ENCODE results near the gene SLC10A3.
"Not testable (repeated sequence)": the region's sequence is repeated elsewhere in the genome, so short reads cannot be mapped to it uniquely, and the experiment has no call there.

Gene SLC10A3

DNA sequence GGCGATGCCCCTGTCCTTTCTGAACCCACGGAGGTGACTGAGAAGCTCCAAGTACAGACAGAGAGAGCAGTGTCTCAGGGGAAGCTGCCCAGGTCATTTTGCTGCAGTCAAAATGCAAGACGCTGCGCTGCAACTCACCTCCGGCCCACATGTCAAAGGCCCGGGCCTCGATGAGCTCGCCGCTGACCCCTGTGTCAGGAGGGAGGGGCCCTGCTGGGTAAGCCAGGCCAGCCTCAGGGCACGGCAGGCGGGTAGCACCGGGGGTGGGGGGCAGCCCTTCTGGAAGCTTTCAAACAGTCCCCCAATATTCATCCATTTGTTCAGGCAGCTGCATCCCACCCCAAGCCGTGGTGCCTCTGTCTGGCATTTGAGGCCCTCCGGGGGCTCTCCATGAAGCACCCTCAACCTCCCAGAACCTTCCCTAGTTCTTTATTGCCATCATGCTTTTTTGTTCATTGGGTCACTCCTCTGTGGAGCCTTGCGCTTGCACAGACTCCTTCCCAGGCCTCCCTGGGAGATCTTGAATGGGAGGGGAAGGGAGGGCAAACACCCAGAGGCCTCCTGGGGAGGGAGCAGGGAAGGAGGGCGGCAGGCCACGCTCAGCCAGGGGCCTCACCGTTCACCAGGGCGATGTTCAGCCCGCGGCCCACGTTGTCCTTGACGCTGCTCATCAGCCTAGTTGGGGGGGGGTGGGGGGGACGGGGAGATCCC lies 17.4 kb upstream of the SLC10A3 start:
- no peak for DNase-seq

DNA sequence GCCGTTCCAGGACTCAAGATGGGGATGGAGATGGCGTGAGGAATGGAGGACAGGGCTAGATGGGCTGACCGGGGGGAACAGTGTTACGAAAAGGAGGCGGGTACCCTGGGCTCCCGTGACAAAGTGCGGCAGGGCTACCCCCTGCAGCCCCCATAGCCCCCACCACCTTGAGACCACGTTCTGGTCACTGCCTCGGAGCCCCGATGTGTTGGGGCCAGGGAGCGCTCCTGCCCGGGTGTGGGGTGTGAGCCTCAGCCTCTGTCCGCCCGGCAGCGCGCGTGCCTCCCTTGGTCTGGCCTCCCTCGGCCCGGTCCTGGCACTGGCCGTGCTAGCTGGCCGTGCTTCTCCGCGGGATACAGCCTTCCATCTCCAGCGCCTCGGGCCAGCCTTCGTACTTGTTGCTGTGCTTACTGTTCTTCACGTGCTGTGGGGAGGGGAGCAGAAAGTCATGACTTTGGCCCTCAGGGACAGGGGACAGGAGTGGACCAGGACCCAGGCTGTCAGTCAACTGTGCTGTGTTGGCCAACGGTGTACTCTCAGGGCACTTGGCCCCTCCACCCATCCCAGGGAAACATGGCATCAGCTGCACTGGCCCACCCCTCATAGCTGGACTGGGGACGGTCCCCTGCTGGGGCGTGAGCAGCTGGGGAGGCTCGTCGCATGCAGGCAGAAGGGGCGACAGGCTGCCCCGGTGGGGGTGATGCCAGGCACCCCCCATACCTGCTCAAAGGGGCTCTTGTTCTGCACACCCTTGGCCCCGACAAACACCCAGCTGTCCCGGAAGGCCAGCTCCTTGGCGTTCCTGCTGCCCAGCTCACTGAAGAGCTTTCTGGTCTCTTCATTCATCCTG lies 16.3 kb upstream of the SLC10A3 start:
- no peak for DNase-seq

DNA sequence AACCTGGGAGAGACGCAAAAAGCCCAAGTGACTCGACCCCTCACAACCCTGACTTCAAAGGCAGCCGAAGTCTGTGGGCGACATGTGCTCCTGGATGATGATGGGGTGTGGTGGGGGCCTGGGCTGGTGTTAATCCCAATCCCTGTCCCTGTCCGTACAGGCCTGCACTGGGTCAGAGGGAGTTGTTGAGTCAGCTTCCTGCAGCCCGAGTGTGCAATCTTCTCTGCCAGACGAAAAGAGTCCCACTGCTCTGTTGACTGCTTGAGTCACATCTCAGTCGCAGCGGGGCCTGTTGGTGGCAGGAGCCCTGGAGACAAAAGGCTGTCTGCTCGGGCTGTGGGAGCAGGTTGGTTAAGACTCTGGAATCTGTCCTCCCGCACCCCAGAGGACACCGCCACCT lies 15.3 kb upstream of the SLC10A3 start:
- DNase-seq, result no peak

DNA sequence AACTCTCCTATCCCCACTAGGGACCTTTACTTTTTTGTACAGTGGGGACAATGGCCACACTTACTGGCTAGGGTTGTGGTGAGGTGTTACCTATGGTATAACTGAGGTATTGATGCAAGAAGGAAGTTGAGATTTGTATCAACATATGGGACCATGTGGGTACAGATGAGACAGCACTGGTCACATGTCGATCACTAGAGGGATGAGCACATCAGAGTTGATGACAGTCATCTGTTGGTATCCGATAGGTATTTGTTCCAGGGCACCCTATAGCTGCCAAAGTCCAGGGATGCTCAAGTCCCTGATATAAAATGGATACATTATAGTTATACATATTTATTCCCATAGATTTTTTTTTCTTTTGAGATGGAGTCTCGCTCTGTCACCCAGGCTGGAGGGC lies 12.6 kb upstream of the SLC10A3 start:
- no peak for DNase-seq

DNA sequence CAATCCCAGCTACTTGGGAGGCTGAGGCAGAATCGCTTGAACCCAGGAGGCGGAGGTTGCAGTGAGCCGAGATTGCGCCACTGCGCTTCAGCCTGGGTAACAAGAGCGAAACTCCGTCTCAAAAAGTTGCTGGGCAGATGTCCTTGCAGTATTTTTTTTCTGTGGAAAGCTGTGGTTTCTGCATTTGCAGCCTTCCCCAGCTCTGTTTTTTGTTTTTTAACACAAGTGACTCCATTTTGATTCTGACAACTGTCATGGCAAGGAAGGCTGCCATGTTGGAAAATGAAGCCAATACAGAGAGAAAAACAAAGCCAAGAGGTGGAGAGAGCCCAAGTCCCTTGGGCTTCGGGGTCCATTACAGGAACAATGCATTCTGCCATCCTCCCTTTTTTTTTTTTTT lies 11.7 kb upstream of the SLC10A3 start:
- DNase-seq, result no peak

DNA sequence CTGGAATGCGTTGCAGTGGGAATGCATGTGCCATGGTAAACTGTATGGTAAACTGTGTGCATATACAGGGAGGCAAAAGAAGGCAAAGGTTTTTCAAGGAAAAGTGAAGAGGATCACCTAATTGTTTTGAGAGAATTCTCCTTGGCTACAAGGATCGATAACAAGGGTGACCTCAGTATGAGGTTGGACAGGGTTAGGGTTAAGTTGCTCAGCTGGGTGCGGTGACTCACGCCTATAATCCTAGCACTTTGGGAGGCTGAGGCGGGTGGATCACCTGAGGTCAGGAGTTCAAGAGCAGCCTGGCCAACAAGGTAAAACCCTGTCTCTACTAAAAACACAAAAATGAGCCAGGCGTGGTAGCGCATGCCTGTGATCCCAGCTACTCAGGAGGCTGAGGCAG lies 11.0 kb upstream of the SLC10A3 start:
- DNase-seq, result not testable (repeated sequence)

DNA sequence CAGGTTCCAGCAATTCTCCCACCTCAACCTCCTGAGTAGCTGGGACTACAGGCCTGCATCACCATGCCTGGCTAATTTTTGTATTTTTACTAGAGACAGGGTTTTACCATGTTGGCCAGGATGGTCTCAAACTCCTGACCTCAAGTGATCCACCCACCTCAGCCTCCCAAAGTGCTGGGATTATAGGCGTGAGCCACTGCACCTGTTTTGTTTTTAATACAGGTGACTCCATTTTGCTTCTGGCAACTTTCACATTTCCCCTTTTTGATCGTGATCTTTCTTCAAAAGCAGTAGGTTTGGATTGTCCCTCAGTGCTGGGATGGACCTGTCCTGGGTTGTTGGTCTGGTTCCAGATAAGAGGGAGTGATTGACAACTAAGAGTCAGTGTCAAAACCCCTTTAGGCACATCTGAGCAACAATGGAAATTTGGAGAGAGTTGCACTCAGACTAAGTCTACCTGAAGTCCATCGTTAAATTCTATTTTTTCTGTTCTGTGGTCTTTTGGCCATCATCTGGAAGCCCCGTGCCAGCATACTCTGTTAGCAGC lies 6.2 kb upstream of the SLC10A3 start:
- not testable (repeated sequence) for DNase-seq

DNA sequence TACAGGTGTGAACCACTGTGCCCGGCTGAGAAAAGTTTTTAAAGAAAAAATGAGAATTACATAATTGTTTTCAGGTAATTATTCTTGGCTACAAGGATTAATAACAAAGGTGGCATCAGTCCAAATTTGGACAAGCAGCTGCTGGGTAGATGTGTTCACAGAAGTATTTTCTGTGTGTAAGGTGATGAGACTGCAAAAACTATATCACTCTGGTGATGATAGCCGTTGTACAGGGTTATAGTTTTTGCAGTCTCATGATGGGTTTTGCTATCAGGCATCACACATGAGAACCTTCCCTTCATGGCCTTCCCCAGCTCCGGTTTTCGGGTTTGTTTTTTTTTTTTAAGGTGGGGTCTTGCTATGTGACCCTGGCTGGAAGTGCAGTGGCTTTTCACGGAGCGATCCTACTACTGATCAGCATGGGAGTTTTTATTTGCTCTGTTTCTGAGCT lies 5.1 kb upstream of the SLC10A3 start:
- DNase-seq, result peak; percentile 85

DNA sequence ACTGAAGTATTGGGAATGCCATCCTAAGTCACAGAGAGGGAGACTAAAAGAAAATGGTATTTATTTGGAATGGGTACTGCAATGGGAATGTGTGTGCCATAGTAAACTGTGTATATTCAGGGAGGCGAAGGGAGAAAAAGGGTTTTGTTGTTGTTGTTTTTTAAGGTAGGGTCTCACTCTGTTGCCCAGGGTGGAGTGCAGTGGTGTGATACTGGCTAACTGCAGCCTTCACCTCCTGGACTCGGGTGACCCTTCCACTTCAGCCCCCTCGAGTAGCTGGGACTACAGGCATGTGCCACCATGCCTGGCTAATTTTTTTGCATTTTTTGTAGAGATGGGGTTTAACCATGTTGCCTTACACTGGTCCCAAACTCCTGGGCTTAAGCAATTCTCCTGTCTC lies 4.3 kb upstream of the SLC10A3 start:
- DNase-seq, result no peak

DNA sequence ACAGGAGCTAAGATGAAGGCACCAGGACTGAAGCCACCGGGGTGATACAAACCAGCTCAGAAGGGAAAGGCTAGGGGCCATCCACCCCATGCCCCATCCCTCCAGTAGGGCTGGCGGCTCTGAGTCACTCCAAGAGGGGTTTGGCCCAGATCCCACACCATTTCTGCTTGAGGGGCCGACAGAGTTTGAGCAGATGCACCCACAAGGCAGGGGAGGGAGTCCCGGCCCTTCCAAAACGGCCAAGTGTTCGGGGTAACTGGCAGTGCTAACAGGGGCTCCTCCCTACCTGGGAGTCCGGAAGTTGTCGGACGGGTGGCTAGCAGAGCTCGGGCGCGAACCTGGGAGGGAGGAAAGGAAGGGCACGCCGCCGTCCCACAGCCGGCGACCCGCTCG lies 412 bp downstream of the SLC10A3 start:
- peak; percentile 41 for DNase-seq

DNA sequence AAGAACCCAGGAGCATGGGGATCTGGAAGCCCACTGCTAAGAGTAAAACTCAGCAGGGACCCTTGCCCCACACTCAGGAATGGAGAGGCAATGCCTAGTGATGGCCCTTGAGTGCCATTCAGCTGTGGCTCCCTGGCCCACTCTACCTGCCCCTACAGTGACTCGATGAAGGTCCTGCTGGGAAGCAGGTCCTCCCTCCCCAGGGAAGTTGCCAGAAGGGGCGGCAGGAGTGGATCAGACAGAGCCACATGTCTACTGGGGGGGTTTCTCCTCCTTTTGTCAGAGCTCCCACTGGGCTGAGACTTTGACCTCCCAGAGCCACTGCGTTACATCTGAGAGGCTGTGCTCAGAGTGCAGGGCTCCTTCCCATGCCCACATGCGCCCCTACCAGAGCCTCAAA lies 1.2 kb downstream of the SLC10A3 start:
- no peak for DNase-seq

DNA sequence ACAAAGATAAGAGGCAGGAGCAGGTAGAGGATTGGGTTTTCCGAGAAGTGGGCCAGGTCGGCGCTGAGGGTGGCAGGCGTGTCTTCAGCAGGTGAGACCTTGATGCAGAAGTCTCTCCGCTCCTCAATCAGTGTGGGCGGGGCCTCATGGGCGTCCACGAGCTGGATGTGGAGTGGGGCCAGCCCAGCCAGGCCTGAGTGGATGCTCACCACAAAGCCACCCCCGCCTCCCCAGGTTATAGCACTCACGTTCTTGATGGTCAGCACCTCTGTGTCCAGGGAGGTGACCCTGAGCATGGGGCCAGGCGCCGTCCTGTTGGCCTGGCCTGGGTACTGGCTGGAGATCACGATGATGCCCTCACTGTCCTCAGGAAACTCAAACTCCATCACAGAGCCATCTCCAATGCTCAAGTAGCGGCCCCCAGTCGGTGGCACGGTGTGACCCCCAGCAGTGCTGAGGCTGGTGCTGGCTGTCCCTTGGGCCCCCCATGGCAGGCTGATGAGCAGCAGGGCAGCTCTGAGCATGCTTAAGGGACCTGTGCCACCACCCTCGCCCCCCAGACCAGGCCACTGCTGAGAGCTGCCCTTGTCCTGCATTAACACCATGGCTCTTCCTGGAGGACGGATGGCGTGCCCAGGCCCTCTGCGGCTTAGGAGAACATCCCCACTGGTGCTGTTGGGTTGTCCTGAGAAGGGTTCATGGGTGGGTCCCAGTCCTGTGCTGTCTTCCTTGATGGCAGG lies 1.9 kb downstream of the SLC10A3 start:
- no peak for DNase-seq

DNA sequence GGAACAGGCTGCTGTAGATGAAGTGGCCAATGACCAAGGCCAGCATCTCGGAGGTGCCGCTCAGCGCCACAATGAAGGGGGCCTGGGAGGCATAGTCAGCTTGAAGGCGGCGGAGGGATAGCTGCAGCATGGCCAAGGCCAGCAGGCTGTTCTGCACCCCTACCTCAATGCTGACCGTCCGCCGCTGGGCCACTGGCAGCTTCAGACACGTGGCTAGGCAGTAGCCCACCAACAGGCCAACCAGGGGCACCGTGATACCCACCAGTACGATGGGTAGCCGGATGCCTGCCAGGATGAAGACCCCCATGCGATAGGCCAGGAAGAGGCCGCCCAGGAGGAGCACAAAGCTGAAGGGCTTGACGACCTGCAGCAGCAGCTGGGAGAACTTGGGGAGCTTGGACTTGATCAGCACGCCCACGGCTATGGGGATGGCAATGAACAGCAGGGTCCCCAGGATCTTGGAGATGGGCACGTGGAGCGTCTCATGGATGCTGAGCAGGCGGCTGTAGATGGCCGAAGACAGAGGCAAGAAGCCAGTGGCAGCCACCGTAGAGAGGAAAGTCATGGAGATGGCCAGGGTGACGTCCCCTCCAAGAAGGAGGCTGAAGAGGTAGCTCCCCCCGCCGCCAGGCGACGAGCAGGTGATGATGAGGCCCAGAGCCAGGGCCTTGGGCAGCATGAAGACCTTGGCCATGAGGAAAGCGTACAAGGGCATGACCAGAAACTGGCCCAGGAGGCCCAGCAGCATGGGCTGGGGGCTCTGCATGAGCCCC lies 2.7 kb downstream of the SLC10A3 start:
- no peak for DNase-seq

DNA sequence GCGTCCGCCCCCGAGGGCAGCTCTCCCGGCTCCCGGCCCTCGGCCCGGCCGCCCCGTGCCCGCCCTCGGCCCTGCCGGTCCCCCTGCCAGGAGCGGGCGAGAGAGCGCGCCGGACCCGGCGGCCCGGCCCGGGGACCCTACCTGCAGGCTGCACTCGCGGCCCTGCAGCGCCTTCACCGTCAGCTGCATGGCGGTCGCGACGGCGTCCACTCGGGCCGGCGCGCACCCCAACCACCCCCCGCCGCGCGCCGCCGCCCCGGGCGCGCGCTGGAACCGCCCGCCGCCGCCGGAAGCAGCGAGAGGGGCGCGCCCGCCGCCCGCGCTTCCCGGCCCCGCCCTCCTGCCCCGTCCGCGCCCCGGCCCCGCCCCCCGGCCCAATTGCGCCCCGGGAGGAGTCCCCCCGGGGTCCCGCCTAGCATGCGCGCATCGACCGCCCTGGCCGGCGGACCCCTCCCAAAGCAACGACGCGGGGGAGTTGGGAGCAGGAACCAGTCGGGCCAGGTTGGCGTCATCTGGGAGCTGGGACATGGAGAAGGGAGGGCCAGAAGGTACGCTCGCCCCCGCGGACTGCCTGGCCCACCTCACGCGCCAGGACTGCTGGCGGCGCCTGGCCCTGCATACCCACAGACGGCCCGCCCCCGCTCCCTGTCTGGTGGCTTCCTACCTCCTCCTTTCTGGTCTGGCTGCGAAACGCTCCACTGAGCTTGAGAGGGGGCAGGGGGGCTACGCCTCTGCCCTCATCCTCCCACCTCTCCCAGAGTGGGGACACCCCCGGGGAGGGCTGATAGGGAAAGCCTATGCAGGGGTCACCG lies 3.8 kb downstream of the SLC10A3 start, which contains the start of gene UBL4A:
TSS of gene UBL4A (minus strand) at position 220 of the 812 bp plus-strand sequence. CDS start at position 189, 31 bp downstream.
- DNase-seq, result peak; percentile 67

DNA sequence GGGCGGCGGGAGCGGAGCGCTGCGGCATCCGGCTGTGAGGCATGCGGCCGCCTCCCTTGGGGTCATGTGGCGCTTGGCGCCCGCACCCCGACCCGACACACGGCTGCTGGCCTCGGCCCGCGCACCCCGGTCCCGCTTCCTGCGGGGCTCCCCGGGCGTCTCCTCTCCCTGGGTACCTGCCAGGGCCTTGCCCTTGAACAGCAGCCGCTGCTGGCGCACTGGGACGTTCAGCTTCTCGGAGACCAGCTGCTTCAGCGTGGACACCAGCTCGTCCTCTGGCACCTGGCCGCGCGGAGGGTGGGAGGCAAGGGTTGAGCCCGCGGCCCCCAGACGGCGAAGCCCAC lies 4.4 kb downstream of the SLC10A3 start:
- DNase-seq, result peak; percentile 16

DNA sequence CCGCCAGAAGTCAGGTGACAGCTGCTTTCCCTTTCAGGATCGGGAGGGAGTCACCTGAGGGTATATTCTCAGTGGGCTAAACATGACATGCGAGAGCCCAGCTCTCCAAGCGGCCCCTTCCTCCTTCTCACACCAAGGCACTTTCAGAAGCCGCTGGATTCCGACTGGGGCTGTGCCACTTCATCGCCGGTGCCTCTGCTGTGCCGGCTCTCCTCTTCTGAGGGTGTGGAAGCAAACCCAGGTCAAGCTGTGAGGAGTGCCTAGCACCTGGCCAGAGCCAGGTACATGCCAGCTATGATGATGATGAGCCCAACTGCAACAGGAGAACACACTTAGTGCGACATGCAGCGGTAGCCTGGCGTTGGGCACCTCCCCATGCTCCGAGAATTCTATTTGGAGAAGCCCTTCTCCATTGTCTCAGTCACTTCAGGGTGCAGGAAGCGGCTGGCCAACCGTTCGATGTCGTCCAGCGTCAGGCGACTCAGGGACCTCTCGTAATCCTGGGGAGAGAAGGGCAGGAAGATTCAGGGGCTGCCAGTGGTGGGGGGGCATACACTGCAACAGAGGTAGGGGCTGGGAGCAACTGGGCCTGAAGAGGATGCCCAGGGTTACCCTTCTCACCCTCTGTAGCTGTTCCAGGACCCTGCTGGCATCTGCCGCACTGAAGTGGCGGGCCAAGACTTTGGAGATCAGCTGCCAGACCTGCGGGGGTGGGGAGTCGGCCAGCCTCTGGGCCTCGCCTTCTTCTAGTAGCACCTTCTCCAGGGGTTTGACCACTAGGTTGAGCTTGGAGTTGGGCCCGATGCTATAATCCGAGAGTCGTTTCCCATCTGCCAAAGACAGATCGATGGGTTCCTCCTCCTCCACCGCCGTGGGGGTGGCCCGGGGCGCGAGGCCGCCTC lies 5.0 kb downstream of the SLC10A3 start:
- DNase-seq, result no peak

DNA sequence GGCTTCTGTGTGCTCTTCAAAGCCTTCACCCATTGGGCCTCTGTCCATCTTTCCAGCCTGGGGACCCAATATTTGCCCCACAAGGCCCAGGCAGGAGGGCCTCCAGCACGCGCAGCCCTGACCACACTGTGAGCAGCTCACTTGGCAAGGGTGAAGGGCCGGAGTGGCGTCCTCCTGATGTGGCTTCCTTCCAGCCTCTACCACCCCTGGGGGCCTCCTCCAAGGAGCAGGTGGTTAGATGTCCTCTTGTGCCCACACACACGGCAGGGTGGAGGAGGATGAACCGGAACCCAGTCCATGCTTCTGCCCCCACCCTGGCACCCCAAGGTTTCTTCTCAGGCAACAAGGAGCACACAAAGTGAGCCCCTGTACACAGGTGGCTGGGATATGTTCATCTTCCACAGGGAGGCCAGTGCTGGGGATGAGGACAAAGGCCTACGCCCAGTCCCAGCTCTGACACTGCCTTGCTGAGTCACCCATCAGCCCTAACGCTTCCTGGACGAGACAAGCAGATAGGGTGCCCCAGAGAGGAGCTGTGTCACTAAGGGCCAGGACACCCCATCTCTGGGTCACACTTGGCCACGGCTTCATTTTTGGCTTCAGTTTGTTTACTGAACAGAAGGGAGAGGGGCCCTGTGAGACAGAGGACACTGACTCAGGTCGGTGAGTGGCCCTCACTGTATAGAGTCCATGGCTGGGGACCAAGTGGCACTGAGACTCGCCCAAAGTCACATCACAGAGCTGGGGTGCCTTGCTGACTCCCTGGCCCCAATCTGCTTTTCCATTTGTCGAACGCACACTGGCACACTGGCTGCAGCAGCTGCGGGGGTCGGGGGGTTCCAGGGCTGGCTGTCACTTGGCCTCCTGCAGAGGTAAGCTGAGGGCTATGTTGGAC lies 5.9 kb downstream of the SLC10A3 start:
- peak; percentile 10 for DNase-seq

DNA sequence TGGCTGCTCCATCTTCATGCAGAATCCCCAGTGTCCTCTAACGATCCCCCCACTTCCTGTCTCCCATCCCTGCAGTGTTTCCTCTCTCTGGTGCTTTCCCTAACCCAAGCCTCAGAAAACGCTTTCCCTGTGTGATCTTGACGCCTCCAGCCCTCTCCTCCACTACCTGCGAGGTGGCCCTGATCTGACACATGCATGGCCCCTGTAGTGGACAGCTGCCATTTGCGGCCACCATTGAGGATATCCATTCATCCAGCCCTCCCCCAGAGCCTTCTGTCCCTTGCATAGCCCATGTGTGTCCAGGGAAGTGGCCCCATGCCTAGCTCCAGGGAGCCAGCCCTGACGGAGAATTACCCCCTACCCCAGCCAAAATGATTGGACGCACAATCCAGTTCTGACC lies 7.1 kb downstream of the SLC10A3 start:
- DNase-seq, result no peak

DNA sequence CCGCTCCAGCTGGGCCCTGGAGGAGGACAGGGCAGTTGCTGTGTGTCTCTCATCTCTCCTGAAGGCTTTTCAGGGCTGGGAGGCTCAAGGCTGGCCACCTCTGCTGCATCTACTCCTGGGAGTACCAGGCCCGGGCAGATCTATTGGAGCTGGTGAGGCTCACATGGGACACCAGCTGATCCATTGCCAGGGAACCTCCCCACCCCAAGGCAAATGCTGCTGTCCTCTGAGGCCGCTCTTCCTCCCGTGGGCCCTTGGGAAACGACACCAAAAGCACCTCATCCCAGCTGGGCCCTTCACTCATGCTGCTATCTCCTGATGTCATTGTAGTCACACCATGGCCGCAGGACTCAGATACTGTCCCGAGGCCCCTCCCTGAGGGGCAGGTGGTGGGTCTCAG lies 7.6 kb downstream of the SLC10A3 start:
- no peak for DNase-seq

Measured in OCI-M1 (cell line).